Measurements from ENCODE around the gene CIPC.

CIPC gene

GRCh38 chr14:77102154-77102553, 4.1 kb downstream of the CIPC start:
- peak in 18 of 56 donors; percentile 7 to 54 (median 25) for DNase-seq

DNA sequence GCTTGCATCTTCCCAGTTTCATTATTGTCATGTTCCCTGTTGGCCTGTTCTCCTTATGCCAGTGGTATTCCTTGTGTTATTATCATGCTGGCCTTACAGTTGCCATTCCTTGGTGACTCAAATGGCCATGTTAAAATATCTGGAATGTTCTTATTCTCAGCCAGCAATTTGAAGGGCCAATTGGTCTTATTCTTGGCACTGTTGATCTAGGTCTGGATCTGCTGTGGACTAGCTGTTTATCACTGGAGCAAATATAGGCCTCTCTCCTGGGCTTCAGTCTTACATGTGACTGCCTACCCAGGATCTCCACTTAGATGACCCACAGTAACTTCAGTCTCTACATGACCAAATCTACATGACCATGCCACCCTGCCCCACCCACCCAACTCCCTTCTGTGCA, 5.4 kb downstream of the CIPC start:
- no peak for DNase-seq

DNA sequence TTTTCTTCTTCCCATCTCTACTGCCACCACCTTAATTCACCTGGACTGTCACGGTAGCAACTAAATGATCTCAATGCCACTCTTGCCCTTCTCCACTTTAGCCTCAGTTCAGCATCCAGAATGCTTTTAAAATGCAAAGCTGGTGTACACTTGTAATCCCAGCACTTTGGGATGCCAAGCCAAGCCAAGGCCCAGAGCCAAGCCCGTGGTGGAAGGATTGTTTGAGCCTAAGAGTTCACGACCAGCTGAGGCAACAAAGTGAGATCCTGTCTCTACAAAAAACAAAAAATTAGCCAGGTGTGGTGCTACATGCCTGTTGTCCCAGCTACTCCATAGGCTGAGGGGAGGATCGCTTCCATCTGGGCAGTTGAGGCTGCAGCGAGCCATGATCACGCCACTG, 5.9 kb downstream of the CIPC start:
- DNase-seq: peak in 6 of 56 donors; percentile 10 to 54 (median 32)

DNA sequence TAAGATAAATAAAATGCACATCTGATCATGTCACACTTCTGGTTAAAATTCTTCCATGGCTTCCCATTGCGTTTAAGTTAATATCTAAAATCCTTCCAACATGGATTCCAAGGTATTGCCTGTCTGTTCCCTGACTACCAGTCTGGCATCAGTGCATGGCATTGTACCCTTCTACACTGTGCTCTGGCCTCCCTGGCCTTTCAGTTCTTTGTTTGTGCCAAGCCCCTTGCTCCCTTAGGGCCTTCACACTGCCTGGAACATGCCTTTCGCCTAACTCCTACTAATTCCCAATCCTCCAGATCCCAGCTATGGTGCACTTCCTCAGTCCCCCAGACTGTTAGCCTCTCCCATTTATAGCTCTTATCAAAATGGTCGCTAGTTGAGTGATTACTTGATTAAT, 6.3 kb downstream of the CIPC start:
- peak in 1 of 56 donors; percentile 24 for DNase-seq

DNA sequence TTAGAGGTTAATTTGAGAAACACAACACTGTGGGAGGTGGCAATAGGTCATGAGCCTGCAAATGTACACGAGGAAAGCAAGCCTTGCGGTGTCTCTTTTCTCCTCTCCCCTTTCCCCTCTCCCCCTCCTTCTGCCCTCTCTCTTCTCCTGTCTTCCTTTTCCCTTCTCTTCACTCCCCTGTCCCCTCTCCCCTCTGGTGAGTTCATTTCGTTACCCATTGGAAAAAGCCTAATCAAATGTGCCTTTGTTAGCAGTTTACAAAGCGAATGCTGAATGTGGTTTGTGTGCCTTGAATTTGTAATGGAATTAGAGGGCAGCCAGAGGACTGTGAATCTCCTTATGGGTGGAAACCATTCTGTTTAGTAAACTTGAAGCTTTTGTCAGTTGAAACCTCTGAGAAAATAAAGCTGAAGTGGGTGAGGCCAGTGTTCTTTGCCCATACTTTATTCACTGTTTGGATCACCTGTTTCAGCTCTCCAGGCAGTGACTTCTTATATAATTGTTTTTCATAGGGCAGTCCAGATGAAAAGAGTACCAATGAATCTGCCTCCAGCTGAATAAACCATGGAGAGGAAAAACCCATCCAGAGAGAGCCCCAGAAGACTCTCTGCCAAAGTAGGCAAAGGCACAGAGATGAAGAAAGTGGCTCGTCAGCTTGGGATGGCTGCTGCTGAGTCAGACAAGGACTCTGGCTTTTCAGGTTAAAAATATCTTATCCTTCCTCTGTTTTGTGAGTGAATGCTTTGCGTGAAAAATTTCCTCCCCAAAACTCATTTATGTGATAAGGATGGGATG, 7.3 kb downstream of the CIPC start:
- peak in 36 of 56 donors; percentile 17 to 81 (median 56) for DNase-seq

DNA sequence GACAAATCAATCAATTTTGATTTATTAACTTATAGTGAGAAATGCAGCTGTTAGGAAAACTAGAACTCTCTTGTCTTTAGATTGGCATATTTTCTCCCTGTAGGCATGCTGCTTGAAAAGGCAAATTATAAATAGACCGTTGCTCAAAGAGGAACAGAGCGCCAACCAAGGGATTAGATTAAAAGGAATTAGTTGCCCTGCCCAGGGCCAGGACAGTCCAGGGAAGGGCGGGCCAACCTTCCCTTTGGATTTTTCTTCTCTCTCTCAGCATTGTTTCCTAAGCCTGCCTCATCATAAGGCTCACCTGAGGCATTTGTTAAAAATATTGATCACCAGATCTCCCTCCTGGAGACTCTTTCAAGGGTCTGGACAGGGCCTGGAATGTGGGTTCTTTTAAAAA, 8.6 kb downstream of the CIPC start:
- no peak for DNase-seq

DNA sequence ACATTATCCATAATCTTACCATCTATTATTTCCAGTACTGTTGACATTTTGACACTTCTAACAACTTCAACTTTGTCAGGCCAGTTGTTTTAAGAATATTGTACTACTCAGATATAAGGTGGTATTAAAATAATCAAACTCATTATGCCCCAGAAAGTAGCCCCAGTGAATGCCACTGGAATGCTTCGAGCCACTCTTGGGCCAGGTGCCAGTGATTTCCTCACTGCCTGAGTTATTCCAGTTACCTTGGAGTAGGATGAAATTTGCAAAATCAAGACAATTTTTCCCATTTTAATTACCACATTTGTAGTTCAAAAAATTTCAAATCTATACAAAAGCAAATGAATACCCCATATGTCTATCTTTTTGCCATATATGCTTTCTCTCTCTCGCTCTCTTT, 9.2 kb downstream of the CIPC start:
- peak in 2 of 56 donors; percentile 31 to 35 for DNase-seq

DNA sequence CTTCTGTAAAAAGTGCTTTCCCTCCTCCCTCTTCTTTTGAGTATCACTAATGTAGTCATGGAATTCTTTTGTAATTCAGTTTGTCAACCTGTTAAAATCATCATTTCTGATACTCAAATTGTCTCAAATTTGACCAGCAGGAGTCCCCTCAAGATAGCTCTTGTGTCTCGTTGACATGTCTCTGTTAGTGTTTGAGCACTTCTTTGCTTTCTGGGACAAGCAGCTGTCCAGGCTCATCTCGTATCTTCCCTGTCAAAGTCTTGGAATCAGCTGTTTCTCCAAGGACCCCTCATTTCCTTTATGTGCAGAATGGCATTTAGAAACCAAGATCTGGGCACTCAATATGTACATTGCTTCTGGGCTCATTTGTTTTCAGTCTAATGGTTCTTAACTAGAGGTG, 10.7 kb downstream of the CIPC start:
- no peak for DNase-seq

GRCh38 chr14:77109656-77110055, 11.6 kb downstream of the CIPC start:
- DNase-seq: no peak

DNA sequence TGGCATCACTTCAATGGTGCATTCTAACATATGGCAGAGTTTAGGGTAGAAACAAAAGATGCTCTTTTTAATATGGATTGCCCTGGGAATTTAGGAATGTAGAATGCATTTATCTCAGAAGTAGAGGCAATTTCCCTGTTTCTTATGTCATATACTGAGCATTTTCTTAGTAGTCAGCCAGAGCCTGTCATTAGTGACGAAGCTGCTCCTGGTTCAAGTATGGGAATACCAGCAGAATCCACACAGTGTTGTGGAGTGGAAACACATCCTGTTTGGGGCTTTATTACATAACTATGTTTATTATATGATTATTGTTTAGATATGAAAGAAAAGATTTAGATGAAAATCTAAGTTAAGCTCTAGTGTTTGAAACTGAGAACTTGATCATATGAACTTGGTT, 12.2 kb downstream of the CIPC start:
- no peak for DNase-seq

DNA sequence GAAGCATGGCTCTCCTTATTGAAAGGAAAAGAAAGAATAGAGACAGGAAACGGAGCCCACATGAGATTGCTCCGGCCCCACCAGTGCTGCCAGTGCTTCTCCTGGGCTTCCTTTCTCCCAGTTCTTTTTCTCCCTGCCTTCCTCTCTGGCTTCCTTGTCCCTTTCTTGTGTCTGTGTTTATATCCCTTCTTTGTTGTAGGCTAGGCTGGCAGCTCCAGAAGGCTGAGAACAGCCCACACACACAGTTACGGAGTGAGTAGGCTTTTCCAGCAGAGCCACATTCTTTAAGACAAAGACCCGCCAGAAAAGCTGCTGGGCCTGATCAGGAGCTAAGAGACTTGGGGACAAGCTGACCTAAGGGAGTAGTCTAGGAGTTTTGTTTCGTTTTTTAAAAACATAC, 13.0 kb downstream of the CIPC start:
- DNase-seq: peak in 28 of 56 donors; percentile 10 to 67 (median 35)

DNA sequence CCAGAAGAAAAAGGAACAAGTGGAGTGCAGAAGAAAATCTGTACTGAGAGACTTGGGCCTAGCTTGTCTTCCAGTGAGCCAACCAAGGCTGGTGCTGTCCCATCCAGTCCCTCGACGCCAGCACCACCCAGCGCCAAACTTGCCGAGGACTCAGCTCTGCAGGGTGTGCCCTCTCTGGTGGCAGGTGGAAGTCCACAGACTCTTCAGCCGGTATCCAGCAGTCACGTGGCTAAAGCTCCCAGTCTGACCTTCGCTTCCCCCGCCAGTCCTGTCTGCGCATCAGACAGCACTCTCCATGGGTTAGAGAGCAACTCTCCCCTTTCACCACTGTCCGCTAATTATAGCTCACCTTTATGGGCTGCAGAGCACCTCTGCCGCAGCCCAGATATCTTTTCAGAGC, 15.6 kb downstream of the CIPC start:
- DNase-seq: no peak

- peak in 12 of 56 donors; percentile 9 to 58 (median 32) for DNase-seq
These were observed 16.6 kb downstream of the CIPC start for GRCh38 chr14:77114609-77115008.

DNA sequence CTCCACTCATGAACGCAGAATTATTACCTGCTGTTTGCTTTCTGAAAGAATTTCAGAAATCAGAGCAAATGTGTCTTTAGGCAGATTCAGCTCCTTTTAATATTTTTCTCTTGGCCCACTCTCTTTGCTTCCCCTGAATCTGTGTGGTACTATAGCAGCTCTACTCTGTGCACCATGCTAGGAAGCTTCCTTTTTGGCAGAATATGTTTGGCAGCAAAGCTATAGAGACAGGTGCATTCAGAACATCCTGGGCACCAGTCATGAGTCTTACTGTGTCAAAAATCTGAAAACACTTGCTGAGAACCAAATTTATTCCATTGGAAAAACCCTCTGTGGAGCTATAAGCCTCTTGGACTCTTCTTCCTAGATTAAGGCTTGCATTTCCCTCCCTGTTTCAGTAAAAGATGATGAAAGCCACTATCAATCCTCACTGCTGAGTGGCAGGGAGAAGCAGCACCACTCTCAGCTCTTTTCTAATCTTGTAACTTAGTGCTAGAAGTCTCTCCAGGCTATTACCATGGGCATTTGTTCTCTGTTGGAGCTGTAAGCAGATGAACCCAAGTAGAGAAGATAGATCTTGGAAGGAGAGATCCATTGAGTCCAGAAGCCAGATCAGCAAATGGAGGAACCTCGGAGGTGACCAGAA, 18.2 kb downstream of the CIPC start:
- no peak for DNase-seq

GRCh38 chr14:77119851-77120250, 21.8 kb downstream of the CIPC start:
- no peak for DNase-seq

DNA sequence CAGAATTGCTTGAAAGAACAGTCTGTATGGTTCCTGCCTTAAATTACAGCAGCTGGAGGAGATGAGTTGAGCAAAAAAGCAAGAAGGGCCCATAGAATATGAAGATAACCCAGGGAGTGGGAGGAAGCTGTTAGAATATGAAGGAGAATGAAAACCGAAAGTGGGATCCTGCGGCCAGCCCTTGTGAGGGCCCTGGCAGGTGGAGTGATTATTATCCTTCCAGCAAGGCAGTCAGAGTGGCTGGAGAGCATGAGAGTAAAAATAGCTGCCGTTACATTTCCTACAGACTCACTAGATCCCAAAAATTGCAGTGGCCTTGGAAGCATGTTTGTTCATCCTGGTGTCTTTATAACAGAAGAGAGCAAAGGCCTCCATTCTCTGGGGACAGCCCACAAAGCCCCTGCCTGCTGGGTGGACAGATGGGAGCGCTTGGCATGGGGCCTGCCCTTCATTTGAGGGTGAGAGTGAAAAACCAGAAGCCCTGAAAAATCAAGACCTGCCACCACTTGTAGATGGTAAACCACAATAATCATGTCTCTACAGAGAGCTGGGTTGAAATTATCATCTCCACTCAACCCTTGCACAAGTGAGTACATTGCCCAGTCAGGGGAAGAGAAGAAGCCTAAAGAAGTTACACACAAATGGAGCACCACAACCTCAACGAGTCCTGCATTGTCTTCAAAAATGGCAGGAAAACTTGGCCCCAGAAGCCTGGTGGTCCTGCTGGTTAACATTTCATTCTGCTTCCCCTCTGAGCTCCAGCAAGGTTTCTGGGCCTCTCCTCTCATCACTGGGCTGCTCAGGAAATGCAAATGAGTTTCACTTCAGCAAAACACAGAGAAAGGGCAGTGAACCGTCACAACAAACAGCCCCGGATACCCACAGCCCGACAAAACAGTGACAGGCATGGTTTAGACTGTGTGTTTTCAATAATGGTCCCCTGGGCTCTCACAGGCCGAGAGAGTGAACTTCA, 23.0 kb downstream of the CIPC start:
- peak in 36 of 56 donors; percentile 20 to 74 (median 44) for DNase-seq

DNA sequence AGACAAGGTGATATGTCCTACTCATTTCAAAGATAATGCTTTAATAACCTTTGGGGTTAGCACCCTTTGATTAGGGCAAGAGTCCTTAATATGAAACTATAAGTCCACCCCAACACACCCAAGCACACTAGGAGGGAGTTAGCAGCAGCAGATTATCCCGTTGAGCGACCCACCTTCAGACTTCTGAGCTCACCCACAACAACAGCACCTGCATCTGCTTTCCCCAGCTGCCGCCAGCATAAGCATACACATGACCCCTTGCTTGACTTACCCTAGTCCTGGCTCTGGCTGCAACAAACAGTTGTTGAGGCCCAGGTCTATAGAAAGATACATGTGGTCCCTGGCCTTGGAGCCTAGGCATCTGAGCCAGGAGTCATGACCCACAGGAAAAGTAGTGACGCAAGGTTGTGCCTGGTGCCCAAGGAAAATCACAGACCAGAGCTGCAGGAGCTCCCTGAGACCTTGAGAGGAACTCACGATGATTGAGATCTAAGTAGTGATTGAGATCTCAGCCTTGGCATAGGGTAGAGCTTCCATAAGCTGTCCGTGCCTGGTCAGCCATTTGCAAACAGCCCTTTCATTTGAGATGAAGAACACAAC, 24.6 kb downstream of the CIPC start:
- no peak for DNase-seq

DNA sequence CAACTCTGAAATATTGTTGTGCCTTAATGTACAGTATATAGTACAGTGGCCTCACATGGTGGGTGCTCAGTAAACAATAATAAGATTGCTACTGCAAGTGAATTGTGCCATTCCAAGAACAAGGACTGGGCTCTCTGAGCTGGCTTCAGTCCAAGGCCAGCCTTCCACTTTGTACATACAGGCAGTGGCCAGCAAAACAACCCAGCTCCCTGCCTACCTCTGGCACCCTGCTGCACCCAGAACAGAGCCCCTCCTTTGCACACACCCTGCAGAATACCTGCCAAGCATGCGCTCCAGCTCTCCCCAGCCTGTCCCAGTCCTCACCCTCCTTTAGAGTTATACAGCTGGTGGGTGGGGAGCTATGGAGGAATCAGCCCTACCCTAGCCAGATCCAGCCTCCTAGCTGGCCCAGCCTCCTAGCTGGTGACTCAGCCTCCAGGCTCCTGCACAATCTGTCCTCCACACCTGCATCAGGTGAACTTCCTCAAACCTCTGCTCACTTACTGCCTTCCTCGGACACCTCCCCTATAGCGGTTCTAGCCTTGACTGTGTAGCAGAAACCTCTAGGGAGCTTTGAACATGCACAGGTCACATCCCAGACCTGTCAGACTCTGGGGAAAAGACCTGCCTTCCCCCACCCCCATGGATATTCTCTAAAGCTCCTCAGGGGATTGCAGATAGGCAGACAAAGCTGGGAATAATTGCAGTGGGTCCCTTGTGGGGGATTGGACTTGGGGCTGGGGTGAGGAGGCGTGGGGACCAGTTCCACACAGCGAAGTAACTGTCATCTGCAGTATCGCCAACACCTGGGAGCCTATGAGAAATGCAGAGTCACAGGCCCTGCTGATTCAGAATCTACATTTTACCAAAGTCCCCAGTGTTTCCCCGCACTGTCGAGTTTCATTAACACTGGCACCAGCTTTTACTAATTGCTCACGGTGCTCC, 25.6 kb downstream of the CIPC start:
- peak in 45 of 56 donors; percentile 15 to 89 (median 57) for DNase-seq

- peak in 45 of 56 donors; percentile 23 to 85 (median 69) for DNase-seq
These were observed 26.6 kb downstream of the CIPC start for GRCh38 chr14:77124345-77125280.

All from nucleus accumbens (tissue), 56 donors.